Fibroblast of the aortic adventitia (primary cell): ENCODE data around the gene TSR1. TPM values are rescaled to one million over a fixed set of nuclear protein-coding genes. Genes with fewer than 3 reads are reported as not detected.

Experiments
- DNase-seq: peaks from one replicate; pipeline ENCODE4 v3.0.0-alpha.2; 2010; ENCODE audit warnings: low read depth
- H3K4me3 ChIP-seq: 2 replicates; pipeline ENCODE4 v1.5.1; 2011; ENCODE audit warnings: low read depth, mild to moderate bottlenecking, control low read depth, low read length, moderate library complexity
- CTCF ChIP-seq: IDR thresholded peaks from 2 replicates; pipeline ENCODE4 v1.5.1; 2011; ENCODE audit warnings: mild to moderate bottlenecking, low read length, control low read depth, inconsistent platforms; ENCODE audit not compliant: insufficient read depth
- total RNA-seq: library from RNA; depleted of rRNA; stranded (reverse); fragments of >200 nt; gene quantifications from 2 replicates; pipeline ENCODE4 v1.2.3, GENCODE V29; 2012; ENCODE audit warnings: low replicate concordance

Gene TSR1
- total RNA-seq, 1 donor: 44.5 TPM

GRCh38 chr17:2374549-2375285 lies 38.5 kb upstream of the TSR1 start:
- no peak for TF ChIP-seq CTCF
- no peak for DNase-seq
- H3K4me3 ChIP-seq: no peak overlapping the region

- no peak for DNase-seq
- no peak overlapping the region for H3K4me3 ChIP-seq
Measured at GRCh38 chr17:2373179-2373578, 36.9 kb upstream of the TSR1 start.

GRCh38 chr17:2372681-2373080 lies 36.4 kb upstream of the TSR1 start:
- TF ChIP-seq CTCF: no peak
- H3K4me3 ChIP-seq: no peak overlapping the region
- no peak for DNase-seq

More at GRCh38 chr17:2373179-2373578, 36.9 kb upstream of the TSR1 start:
- no peak for TF ChIP-seq CTCF

GRCh38 chr17:2372180-2372579 lies 35.9 kb upstream of the TSR1 start:
- no peak for TF ChIP-seq CTCF
- no peak for DNase-seq
- H3K4me3 ChIP-seq: no peak overlapping the region

- TF ChIP-seq CTCF: no peak
- DNase-seq: no peak
- H3K4me3 ChIP-seq: no peak overlapping the region
Measured at GRCh38 chr17:2371183-2372130, 35.2 kb upstream of the TSR1 start.

- H3K4me3 ChIP-seq: no peak overlapping the region
- TF ChIP-seq CTCF: no peak
- no peak for DNase-seq
Measured at GRCh38 chr17:2370211-2370589, 33.9 kb upstream of the TSR1 start.
